Mesenteric fat pad (tissue), 1 donor: ENCODE measurements around the gene CDHR2. TPM values are rescaled to one million over a fixed set of nuclear protein-coding genes. Genes with fewer than 3 reads are reported as not detected.
A peak's percentile ranks its signal among the peaks of the same experiment; 100 is the strongest.

Experiments used
- DNase-seq: peaks from one replicate; pipeline ENCODE4 v3.0.0-alpha.2; 2020; ENCODE audit warnings: low spot score
- long read RNA-seq: library from polyadenylated mRNA; unstranded; transcript quantifications from one replicate; pipeline ENCODE4 v2.0.0, GENCODE V29; 2020
- total RNA-seq: library from RNA; stranded (reverse); fragmentation: NEBNext Ultra II Directional; extraction: Animal tissue kit (Norgen Biotek cat#: 25700); gene quantifications from one replicate; pipeline ENCODE4 v1.2.1, GENCODE V29; 2021
- donor health status: DM: yes; HTN: yes; CAD: no.

CDHR2 gene, protein sequence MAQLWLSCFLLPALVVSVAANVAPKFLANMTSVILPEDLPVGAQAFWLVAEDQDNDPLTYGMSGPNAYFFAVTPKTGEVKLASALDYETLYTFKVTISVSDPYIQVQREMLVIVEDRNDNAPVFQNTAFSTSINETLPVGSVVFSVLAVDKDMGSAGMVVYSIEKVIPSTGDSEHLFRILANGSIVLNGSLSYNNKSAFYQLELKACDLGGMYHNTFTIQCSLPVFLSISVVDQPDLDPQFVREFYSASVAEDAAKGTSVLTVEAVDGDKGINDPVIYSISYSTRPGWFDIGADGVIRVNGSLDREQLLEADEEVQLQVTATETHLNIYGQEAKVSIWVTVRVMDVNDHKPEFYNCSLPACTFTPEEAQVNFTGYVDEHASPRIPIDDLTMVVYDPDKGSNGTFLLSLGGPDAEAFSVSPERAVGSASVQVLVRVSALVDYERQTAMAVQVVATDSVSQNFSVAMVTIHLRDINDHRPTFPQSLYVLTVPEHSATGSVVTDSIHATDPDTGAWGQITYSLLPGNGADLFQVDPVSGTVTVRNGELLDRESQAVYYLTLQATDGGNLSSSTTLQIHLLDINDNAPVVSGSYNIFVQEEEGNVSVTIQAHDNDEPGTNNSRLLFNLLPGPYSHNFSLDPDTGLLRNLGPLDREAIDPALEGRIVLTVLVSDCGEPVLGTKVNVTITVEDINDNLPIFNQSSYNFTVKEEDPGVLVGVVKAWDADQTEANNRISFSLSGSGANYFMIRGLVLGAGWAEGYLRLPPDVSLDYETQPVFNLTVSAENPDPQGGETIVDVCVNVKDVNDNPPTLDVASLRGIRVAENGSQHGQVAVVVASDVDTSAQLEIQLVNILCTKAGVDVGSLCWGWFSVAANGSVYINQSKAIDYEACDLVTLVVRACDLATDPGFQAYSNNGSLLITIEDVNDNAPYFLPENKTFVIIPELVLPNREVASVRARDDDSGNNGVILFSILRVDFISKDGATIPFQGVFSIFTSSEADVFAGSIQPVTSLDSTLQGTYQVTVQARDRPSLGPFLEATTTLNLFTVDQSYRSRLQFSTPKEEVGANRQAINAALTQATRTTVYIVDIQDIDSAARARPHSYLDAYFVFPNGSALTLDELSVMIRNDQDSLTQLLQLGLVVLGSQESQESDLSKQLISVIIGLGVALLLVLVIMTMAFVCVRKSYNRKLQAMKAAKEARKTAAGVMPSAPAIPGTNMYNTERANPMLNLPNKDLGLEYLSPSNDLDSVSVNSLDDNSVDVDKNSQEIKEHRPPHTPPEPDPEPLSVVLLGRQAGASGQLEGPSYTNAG (N-terminal part only)
- total RNA-seq, result 0.45 TPM
- long read RNA-seq, partial matches to known transcripts, result 0 of 2 reads
- long read RNA-seq, other reads (novel, unspliced or antisense), result 2 of 2 reads

DNA sequence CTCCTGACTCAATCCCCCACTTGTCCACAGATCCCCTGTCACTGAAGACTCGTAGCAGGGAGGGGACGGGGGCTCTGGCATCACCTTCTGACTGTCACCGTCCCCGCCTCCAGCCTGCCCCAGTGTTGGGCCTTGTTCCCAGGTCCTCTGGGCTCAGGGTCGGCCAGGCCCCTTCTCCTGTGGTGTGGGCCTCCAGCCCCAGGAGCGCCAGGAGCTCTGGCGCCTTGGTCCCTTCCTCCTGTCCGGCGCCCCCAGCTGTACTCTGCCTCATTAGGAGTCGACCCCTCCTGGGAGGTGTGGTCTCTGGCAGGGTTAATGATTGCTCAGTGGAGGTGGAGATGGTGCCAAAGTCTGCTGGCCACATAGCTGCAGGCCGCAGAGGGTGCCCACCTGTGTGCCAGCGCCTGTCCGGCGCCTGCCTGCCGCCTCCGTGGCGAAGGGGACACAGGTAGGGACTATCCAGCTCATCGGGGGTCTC is at the start of gene CDHR2:
CDHR2 (plus strand) TSS at position 376 of the 478 bp plus-strand sequence. CDS start 16,011 bp downstream, outside the sequence.
- DNase-seq, result no peak

GRCh38 chr5:176500511-176500910 is 48.6 kb upstream of the CDHR2 start:
- no peak for DNase-seq

DNA sequence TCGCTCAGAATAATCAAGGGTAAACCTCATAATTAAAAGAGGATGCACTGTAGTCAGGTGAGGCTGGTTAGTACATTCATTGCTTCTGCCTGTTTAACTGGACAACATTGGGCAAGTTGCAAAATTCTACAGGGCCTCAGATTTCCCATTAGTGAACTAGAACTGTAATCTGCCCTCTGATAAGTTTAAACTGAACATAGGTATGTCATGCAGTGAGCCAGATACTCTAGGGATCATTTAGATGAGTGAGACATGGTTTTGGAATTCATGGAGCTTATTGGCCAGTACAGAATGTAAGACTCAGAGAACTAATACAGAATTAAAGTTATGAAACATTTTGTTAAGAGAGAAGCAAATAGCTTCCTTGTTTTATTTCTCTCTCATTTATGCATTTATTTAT is 47.8 kb upstream of the CDHR2 start:
- no peak for DNase-seq

DNA sequence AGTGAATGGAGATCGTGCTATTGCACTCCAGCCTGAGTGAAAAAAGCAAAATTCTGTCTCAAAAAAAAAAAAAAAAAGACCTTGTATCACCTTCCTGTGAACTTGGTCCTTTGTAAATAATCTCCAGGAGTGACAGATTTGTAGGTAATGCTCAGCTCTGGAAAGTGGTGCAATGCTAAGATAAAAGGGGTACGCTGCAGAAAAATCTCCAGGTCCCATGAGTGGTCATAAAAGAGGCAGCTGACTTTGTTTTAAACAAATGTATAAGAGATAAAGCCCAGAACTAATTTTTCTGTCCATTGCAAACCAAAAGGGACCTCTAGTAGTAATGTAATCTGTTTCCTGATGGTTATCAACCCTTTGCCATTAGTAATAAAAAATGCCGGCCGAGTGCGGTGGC is 45.6 kb upstream of the CDHR2 start:
- DNase-seq, result no peak

GRCh38 chr5:176507911-176508310 is 41.2 kb upstream of the CDHR2 start:
- peak; percentile 69 for DNase-seq

GRCh38 chr5:176508603-176509002 is 40.5 kb upstream of the CDHR2 start:
- no peak for DNase-seq

GRCh38 chr5:176513788-176514187 is 35.4 kb upstream of the CDHR2 start:
- DNase-seq, result peak; percentile 53

- no peak for DNase-seq
These were observed 34.7 kb upstream of the CDHR2 start for GRCh38 chr5:176514244-176514950.

- peak; percentile 41 for DNase-seq
These were observed 33.7 kb upstream of the CDHR2 start for GRCh38 chr5:176515396-176515795.

DNA sequence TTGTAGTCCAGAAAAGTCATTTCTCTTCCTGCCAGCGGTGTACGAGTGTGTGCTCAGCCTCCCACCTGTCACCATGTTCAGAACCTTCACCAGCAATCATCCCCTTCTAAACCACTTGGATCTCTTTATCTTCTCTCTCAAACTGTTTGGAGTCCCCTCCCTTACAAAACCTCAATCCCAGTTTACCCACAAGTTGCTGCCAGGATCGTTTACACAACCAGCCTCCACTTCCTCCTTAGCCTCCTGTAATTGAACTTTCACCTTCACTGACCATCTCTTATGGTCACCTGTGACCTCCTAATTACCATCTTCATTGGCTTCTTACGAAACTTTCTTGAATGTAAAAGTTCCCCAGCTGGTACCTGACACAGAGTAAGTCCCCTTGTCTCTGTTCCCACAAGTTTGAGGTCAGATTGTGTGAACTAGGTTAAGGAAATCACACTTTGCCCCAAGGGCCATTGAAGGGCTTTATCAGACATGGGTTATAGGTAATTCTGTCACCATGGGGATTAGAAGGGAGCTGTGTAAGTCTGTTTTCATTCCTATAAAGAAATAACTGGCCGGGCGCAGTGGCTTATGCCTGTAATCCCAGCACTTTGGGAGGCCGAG is 32.0 kb upstream of the CDHR2 start:
- no peak for DNase-seq

DNA sequence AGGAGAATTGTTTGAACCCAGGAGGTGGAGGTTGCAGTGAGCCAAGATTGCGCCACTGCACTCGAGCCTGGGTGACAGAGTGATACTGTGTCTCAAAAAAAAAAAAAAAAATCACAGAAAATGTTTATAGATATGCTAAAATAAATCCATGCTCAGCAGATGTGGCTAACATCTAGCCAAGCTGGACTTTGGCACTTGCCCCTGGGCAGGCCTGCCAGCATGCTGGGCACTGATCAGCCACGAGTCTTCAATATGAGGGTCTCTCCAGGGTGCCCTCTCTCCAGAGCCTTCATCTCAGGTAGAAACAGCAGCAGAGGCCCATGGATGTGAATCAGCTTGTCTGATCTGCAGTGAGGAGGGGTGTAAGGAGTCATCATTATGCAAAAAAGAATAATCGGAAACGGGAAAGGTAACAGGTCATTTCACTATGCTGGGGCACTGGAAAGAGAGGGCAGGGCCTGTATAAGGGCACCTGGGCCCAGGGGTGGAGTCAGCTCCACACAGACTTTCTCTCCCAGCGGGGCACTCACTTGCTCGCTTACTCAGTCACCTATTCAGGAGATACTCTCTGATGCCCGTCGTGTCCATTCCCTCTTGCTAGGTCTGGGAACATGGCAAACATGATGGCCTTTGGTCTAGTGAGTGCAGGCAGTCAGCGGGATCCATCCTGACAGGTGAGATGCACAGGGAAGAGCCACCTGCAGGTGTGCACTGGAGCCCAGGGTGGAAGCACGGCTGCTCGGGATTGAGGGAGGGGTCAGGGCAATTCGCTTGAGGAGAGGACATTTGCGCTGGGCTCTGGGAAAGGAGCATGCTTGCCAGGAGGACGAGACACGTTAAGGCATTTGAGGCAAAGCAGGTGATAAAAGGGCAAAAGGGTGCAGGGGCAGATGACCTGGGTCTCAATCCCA is 29.1 kb upstream of the CDHR2 start:
- DNase-seq, result peak; percentile 68

GRCh38 chr5:176521286-176521685 is 27.9 kb upstream of the CDHR2 start:
- DNase-seq, result peak; percentile 59

DNA sequence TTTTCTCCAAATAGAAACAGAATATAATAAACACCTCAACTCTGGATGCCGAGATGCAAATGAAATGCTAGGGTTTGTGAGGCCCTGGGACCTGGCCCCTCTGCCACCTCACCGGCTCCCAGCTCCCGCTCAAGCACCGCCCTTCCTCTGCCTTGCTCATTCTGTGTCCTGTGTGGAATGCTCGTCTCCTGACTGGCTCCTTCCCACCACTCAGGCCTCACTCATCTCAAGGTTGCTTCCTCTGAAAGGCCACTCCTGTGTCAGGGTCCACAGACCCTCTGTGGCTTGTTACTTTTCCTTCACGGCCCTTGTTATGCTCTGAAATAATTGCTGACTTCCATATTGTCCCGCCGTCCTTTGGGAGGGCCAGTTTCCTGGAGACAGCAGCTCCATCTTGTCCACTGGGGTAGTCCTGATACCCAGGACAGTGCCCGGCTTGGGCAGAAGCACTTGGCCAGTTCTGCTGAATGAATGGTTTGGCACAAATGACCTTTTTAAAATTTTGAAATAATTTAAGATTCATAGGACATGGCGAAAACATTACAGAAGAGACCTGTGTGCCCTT is 27.4 kb upstream of the CDHR2 start:
- DNase-seq, result peak; percentile 53

- no peak for DNase-seq
These were observed 25.0 kb upstream of the CDHR2 start for GRCh38 chr5:176524138-176524537.

- DNase-seq, result no peak
These were observed 24.2 kb upstream of the CDHR2 start for GRCh38 chr5:176524987-176525386.

- DNase-seq, result no peak
These were observed 23.5 kb upstream of the CDHR2 start for GRCh38 chr5:176525677-176526076.

DNA sequence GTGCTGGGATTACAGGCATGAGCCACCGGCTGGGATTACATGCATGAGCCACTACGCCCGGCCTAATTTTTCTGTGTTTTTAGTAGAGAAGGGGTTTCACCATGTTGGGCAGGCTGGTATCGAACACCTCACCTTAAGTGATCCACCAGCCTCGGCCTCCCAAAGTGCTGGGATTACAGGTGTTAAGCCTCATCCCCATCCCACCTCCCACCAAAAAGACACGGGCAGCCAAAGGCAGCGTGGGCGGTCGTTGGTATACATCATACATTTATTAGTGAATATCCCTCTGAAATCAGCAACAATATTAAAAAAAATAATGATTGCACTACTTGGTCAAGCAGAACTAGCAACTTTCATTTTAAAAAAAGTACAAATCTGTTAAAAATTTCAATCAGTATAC is 22.7 kb upstream of the CDHR2 start:
- no peak for DNase-seq
